ENCODE results near the gene SORCS3. TPM values are rescaled to one million over a fixed set of nuclear protein-coding genes. Genes with fewer than 3 reads are reported as not detected.

The SORCS3 gene
- total RNA-seq, 1 donor from 2014 or later = not detected

GRCh38 chr10:104895541-104895940 is 254.5 kb downstream of the SORCS3 start:
- Mint-ChIP-seq H3K4me3 (no peak overlapping the region), H3K4me1 (no peaks in the 10 kb centered on the region), H3K27ac (no peak overlapping the region), H3K27me3 (peaks cover 3% of the 10 kb centered on the region), H3K36me3 (ENCODE audit: low read depth) (no peaks in the 10 kb centered on the region), H3K9me3 (peaks cover 7% of the 10 kb centered on the region)
- ChIA-PET POLR2A (no interaction called here), CTCF (no interaction called here)
- DNase-seq (no peak), ATAC-seq (ENCODE audit: low read depth) (no peak)
- intact Hi-C loops (cut with micrococcal nuclease) = no loop called here
- TF ChIP-seq CTCF (IDR thresholded peaks at IDR 0.05) = no peak

GRCh38 chr10:104895981-104896380 is 254.9 kb downstream of the SORCS3 start:
- DNase-seq = no peak
- no peak for ATAC-seq (ENCODE audit: low read depth)
- Mint-ChIP-seq H3K4me3 (no peak overlapping the region), H3K36me3 (ENCODE audit: low read depth) (no peaks in the 10 kb centered on the region), H3K9me3 (peaks cover 3% of the 10 kb centered on the region), H3K4me1 (no peaks in the 10 kb centered on the region), H3K27me3 (peaks cover 3% of the 10 kb centered on the region), H3K27ac (no peak overlapping the region)
- CTCF ChIA-PET = no interaction called here
- TF ChIP-seq CTCF (IDR thresholded peaks at IDR 0.05) = no peak
- intact Hi-C loops (cut with micrococcal nuclease) = no loop called here
- POLR2A ChIA-PET = no interaction called here

GRCh38 chr10:104897696-104898095 is 256.6 kb downstream of the SORCS3 start:
- intact Hi-C loops (cut with micrococcal nuclease) = no loop called here
- ChIA-PET CTCF (no interaction called here), POLR2A (no interaction called here)
- ATAC-seq (ENCODE audit: low read depth) = no peak
- no peak for TF ChIP-seq CTCF (IDR thresholded peaks at IDR 0.05)
- H3K27ac Mint-ChIP-seq = no peak overlapping the region
- no peaks in the 10 kb centered on the region for H3K36me3 Mint-ChIP-seq (ENCODE audit: low read depth)
- H3K27me3 Mint-ChIP-seq = peaks cover 3% of the 10 kb centered on the region
- no peaks in the 10 kb centered on the region for H3K4me1 Mint-ChIP-seq
- no peak overlapping the region for H3K4me3 Mint-ChIP-seq
- no peak for DNase-seq
- no peaks in the 10 kb centered on the region for H3K9me3 Mint-ChIP-seq

- peaks cover 3% of the 10 kb centered on the region for H3K9me3 Mint-ChIP-seq
- DNase-seq (no peak), ATAC-seq (ENCODE audit: low read depth) (no peak)
- ChIA-PET POLR2A (no interaction called here), CTCF (no interaction called here)
- H3K27me3 Mint-ChIP-seq = peaks cover 3% of the 10 kb centered on the region
- H3K4me3 Mint-ChIP-seq = no peak overlapping the region
- intact Hi-C loops (cut with micrococcal nuclease) = no loop called here
- no peaks in the 10 kb centered on the region for H3K4me1 Mint-ChIP-seq
- no peaks in the 10 kb centered on the region for H3K36me3 Mint-ChIP-seq (ENCODE audit: low read depth)
- no peak overlapping the region for H3K27ac Mint-ChIP-seq
- no peak for TF ChIP-seq CTCF (IDR thresholded peaks at IDR 0.05)
These were observed 258.7 kb downstream of the SORCS3 start for GRCh38 chr10:104899779-104900178.

GRCh38 chr10:104903433-104903832 is 262.3 kb downstream of the SORCS3 start:
- H3K36me3 Mint-ChIP-seq (ENCODE audit: low read depth) = no peaks in the 10 kb centered on the region
- ATAC-seq (ENCODE audit: low read depth) (no peak), DNase-seq (no peak)
- no peak overlapping the region for H3K27ac Mint-ChIP-seq
- no peak overlapping the region for H3K4me3 Mint-ChIP-seq
- no peak for TF ChIP-seq CTCF (IDR thresholded peaks at IDR 0.05)
- ChIA-PET CTCF (no interaction called here), POLR2A (no interaction called here)
- H3K9me3 Mint-ChIP-seq = peaks cover 3% of the 10 kb centered on the region
- H3K27me3 Mint-ChIP-seq = no peaks in the 10 kb centered on the region
- intact Hi-C loops (cut with micrococcal nuclease) = no loop called here
- H3K4me1 Mint-ChIP-seq = no peaks in the 10 kb centered on the region
